Brain microvascular endothelial cell (primary cell): ENCODE results near the gene AMOTL1.
"Not testable (repeated sequence)": the region's sequence is repeated elsewhere in the genome, so short reads cannot be mapped to it uniquely, and the experiment has no call there.

ENCODE experiments used
- DNase-seq: peaks from one replicate; pipeline ENCODE4 v3.0.0-alpha.2; 2020
- H3K27ac ChIP-seq: fragments of 250-450 bp; sonication (Bioruptor Pico); 2 replicates; pipeline ENCODE4 v1.5.1; 2020; ENCODE audit warnings: mild to moderate bottlenecking, moderate library complexity
- H3K27me3 ChIP-seq: fragments of 250-450 bp; sonication (Bioruptor Pico); replicated peaks from 2 replicates; pipeline ENCODE4 v1.5.1; 2020; ENCODE audit warnings: mild to moderate bottlenecking
- H3K36me3 ChIP-seq: fragments of 250-450 bp; sonication (Bioruptor Pico); replicated peaks from 2 replicates; pipeline ENCODE4 v1.5.1; 2020; ENCODE audit warnings: mild to moderate bottlenecking
- H3K4me3 ChIP-seq: 2 replicates; pipeline ENCODE4 v1.5.1; 2011; ENCODE audit warnings: low read depth, mild to moderate bottlenecking, control low read depth, low read length, moderate library complexity
- in situ Hi-C: cut with HindIII; loops from 2 replicates; pipeline ENCODE4 v1.10.0; 2017; ENCODE audit warnings: low sequenced_read_pairs, low pct_ligation_motif_present
- TF ChIP-seq, protein P1 (sequence below): IDR thresholded peaks from 2 replicates; pipeline ENCODE4 v1.5.1; 2011; ENCODE audit warnings: low read depth, mild to moderate bottlenecking, moderate library complexity, low read length, control low read depth, inconsistent platforms; ENCODE audit errors: missing control alignments

The AMOTL1 gene

DNA sequence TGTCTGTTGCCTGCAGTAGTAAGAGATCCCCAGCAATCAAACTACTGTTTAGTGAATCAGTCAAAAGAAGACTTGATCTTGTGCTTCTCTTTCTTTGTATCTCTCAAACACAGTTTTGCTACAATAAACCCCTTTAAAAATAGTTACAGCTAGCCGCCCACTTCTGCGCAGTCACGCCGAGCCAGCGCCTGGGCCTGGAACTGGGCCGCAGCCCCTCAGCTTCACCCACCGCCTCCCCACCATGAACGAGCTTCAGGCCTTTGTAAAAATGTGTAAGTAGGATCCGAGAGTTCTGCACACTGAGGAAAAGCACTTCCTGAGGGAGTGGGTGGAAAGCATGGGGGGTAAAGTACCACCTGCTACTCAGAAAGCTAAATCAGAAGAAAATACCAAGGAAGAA lies 144.7 kb downstream of the AMOTL1 start:
- DNase-seq = no peak
- Histone ChIP-seq H3K27ac (no peak overlapping the region), H3K4me3 (no peak overlapping the region), H3K36me3 (peaks cover 2% of the 10 kb centered on the region), H3K27me3 (no peaks in the 10 kb centered on the region)
- in situ Hi-C loops = no loop called here
- TF ChIP-seq, protein P1, sequence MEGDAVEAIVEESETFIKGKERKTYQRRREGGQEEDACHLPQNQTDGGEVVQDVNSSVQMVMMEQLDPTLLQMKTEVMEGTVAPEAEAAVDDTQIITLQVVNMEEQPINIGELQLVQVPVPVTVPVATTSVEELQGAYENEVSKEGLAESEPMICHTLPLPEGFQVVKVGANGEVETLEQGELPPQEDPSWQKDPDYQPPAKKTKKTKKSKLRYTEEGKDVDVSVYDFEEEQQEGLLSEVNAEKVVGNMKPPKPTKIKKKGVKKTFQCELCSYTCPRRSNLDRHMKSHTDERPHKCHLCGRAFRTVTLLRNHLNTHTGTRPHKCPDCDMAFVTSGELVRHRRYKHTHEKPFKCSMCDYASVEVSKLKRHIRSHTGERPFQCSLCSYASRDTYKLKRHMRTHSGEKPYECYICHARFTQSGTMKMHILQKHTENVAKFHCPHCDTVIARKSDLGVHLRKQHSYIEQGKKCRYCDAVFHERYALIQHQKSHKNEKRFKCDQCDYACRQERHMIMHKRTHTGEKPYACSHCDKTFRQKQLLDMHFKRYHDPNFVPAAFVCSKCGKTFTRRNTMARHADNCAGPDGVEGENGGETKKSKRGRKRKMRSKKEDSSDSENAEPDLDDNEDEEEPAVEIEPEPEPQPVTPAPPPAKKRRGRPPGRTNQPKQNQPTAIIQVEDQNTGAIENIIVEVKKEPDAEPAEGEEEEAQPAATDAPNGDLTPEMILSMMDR = no peak

DNA sequence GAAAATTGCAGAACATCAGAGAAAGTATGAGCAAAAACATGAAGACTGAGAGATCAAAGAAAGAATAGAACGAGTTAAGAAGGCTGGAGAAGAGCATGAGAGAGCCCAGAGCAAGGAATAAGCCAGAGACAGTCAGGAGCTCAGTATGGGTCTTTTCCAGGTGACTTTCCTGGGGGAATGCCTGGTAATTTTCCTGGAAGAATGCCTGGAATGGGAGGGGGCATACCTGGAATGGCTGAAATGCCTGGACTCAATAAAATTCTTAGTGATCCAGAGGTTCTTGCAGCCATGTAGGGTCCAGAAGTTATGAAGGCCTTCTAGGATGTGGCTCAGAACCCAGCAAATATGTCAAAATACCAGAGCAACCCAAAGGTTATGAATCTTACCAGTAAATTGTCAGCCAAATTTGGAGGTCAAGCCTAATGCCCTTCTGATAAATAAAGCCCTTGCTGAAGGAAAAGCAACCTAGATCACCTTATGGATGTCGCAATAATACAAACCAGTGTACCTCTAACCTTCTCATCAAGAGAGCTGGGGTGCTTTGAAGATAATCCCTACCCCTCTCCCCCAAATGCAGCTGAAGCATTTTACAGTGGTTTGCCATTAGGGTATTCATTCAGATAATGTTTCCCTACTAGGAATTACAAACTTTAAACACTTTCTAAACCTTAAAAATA lies 145.7 kb downstream of the AMOTL1 start:
- H3K27me3 ChIP-seq, H3K36me3 ChIP-seq, in situ Hi-C loops, DNase-seq, H3K4me3 ChIP-seq, H3K27ac ChIP-seq: not testable (repeated sequence)

GRCh38 chr11:94920311-94920710 lies 152.2 kb downstream of the AMOTL1 start:
- TF ChIP-seq, protein P1 = no peak
- DNase-seq = no peak
- Histone ChIP-seq H3K36me3 (no peaks in the 10 kb centered on the region), H3K4me3 (no peak overlapping the region), H3K27ac (no peak overlapping the region), H3K27me3 (no peaks in the 10 kb centered on the region)
- in situ Hi-C loops = no loop called here

DNA sequence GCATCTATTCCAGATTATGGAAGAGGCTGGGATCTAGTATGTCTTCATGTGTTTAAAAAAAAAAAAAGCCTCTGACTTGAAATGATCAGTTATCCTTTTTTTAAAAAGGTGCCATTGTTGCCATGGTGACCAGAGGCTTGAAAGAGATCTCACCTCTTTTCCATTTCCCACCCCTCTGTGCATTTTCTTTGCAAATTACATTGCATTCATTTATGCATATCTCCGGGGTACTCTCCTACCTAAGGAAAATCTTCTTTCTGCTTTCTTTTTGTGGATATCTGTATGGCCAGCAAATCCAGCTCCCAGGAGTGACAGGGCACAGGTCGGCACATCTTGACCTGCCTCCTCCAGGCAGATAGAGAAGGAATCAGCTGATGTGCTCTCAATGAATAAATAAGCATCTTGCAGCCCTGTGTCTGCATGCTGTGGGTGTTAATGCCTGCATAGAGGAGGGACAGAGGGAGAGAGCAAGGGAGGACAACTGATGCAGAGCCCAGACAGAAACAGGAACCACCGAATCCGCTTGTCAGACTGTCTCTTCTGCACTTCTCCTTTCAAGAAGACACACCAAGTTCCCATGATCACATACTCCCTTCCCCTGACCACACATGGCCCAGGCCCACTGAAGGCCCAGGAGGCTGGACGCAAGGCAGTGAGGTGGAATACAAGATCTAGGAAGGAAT lies 154.3 kb downstream of the AMOTL1 start:
- TF ChIP-seq, protein P1 = no peak
- DNase-seq = no peak

DNA sequence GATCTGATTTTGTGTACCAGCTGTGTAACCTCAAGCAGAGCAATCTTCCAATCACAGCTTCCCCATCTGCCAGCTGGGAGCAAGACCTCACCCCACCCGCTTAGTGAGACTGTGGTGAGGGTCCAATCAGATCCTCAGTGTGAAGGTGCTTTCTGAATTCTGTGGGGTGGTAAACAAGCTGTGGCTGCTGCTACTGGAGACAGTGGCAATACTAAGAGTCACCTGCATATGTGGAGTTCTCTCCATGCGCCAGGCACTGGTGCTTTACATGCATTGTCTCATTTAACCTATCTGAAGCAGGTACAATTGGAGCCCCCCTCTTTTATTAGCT lies 154.8 kb downstream of the AMOTL1 start:
- no peaks in the 10 kb centered on the region for H3K27me3 ChIP-seq
- DNase-seq = no peak
- no peaks in the 10 kb centered on the region for H3K36me3 ChIP-seq
- TF ChIP-seq, protein P1 = no peak
- no peak overlapping the region for H3K27ac ChIP-seq
- in situ Hi-C loops = no loop called here
- H3K4me3 ChIP-seq = no peak overlapping the region

More for the DNA sequence above, 154.3 kb downstream of the AMOTL1 start:
- Histone ChIP-seq H3K27me3 (no peaks in the 10 kb centered on the region), H3K27ac (no peak overlapping the region), H3K36me3 (no peaks in the 10 kb centered on the region), H3K4me3 (no peak overlapping the region)
- in situ Hi-C loops = no loop called here

DNA sequence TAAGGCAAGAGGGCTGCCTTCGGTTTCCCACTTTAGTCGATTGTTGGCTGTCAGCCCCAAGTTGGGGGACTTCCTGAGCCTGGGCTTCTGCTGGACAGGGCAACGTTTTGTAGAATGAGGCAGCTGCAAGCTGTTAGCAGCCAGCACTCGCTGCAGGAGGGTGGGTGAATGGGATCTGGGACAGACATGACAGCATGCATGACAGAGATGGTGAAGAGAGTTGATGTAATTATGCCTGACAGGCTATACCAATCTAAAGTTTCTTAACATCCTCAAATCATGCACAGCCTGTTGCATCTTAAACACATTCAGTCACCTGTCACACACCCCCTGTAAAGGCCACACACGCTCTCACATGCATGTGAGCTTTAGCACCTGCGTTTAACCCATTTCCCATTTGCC lies 156.0 kb downstream of the AMOTL1 start:
- no peaks in the 10 kb centered on the region for H3K27me3 ChIP-seq
- no peak for DNase-seq
- TF ChIP-seq, protein P1 = no peak
- in situ Hi-C loops = no loop called here
- no peak overlapping the region for H3K27ac ChIP-seq
- no peak overlapping the region for H3K4me3 ChIP-seq
- no peaks in the 10 kb centered on the region for H3K36me3 ChIP-seq
